Osteocyte (in vitro differentiated cells): ENCODE data around the gene THRB. TPM values are rescaled to one million over a fixed set of nuclear protein-coding genes. Genes with fewer than 3 reads are reported as not detected.

Experiments used
- DNase-seq: peaks from one replicate; pipeline ENCODE4 v3.0.0; 2021; ENCODE audit warnings: mixed read lengths; ENCODE audit not compliant: unreplicated experiment; ENCODE audit errors: extremely low spot score
- H3K27ac Mint-ChIP-seq: one replicate; pipeline ENCODE4 v1.8.0; 2021; ENCODE audit warnings: mild to moderate bottlenecking, mixed read lengths; ENCODE audit not compliant: unreplicated experiment
- H3K27me3 Mint-ChIP-seq: one replicate; pipeline ENCODE4 v1.8.0; 2021; ENCODE audit warnings: mixed read lengths; ENCODE audit not compliant: unreplicated experiment
- H3K36me3 Mint-ChIP-seq: one replicate; pipeline ENCODE4 v1.8.0; 2021; ENCODE audit warnings: mixed read lengths; ENCODE audit not compliant: unreplicated experiment
- H3K4me1 Mint-ChIP-seq: one replicate; pipeline ENCODE4 v1.8.0; 2021; ENCODE audit warnings: mixed read lengths; ENCODE audit not compliant: unreplicated experiment
- H3K4me3 Mint-ChIP-seq: one replicate; pipeline ENCODE4 v1.8.0; 2021; ENCODE audit warnings: mild to moderate bottlenecking, moderate library complexity, mixed read lengths; ENCODE audit not compliant: unreplicated experiment
- H3K9me3 Mint-ChIP-seq: one replicate; pipeline ENCODE4 v1.8.0; 2021; ENCODE audit warnings: mixed read lengths; ENCODE audit not compliant: unreplicated experiment
- CTCF ChIP-seq: fragments of 200-600 bp; sonication (generic); IDR thresholded peaks from 2 replicates; pipeline ENCODE4 v1.5.0; 2021; ENCODE audit warnings: antibody characterized with exemption, mild to moderate bottlenecking, moderate library complexity
- total RNA-seq: library from RNA; stranded (reverse); gene quantifications from 2 replicates; pipeline ENCODE4 v1.2.1, GENCODE V29; 2021

Gene THRB
- total RNA-seq, 1 donor from 2014 or later: 4.6 TPM

GRCh38 chr3:24255414-24255813 lies 239.2 kb downstream of the THRB start:
- Mint-ChIP-seq H3K9me3 (no peaks in the 10 kb centered on the region), H3K4me1 (peaks cover 5% of the 10 kb centered on the region), H3K4me3 (no peak overlapping the region), H3K36me3 (peaks cover 2% of the 10 kb centered on the region), H3K27ac (no peak overlapping the region), H3K27me3 (peaks cover 7% of the 10 kb centered on the region)
- TF ChIP-seq CTCF: no peak
- no peak for DNase-seq

- H3K4me1 Mint-ChIP-seq: peaks cover 5% of the 10 kb centered on the region
- no peak for TF ChIP-seq CTCF
- no peaks in the 10 kb centered on the region for H3K9me3 Mint-ChIP-seq
- H3K36me3 Mint-ChIP-seq: peaks cover 2% of the 10 kb centered on the region
- H3K27me3 Mint-ChIP-seq: peaks cover 7% of the 10 kb centered on the region
- no peak overlapping the region for H3K27ac Mint-ChIP-seq
- no peak overlapping the region for H3K4me3 Mint-ChIP-seq
- DNase-seq: no peak
These were observed 240.0 kb downstream of the THRB start for GRCh38 chr3:24254649-24255048.

- H3K9me3 Mint-ChIP-seq: no peaks in the 10 kb centered on the region
- H3K36me3 Mint-ChIP-seq: peaks cover 2% of the 10 kb centered on the region
- no peak overlapping the region for H3K27ac Mint-ChIP-seq
- H3K4me1 Mint-ChIP-seq: peaks cover 5% of the 10 kb centered on the region
- H3K4me3 Mint-ChIP-seq: no peak overlapping the region
- peaks cover 7% of the 10 kb centered on the region for H3K27me3 Mint-ChIP-seq
- DNase-seq: no peak
- no peak for TF ChIP-seq CTCF
These were observed 241.3 kb downstream of the THRB start for GRCh38 chr3:24253336-24253735.

GRCh38 chr3:24249523-24249922 lies 245.1 kb downstream of the THRB start:
- TF ChIP-seq CTCF: no peak
- Mint-ChIP-seq H3K4me1 (peaks cover 5% of the 10 kb centered on the region), H3K9me3 (no peaks in the 10 kb centered on the region), H3K27ac (no peak overlapping the region), H3K27me3 (peaks cover 7% of the 10 kb centered on the region), H3K36me3 (no peaks in the 10 kb centered on the region), H3K4me3 (no peak overlapping the region)
- no peak for DNase-seq

- H3K4me3 Mint-ChIP-seq: no peak overlapping the region
- no peak for DNase-seq
- H3K9me3 Mint-ChIP-seq: no peaks in the 10 kb centered on the region
- H3K27me3 Mint-ChIP-seq: no peaks in the 10 kb centered on the region
- H3K4me1 Mint-ChIP-seq: peaks cover 21% of the 10 kb centered on the region
- H3K36me3 Mint-ChIP-seq: no peaks in the 10 kb centered on the region
- no peak overlapping the region for H3K27ac Mint-ChIP-seq
- TF ChIP-seq CTCF: no peak
These were observed 249.6 kb downstream of the THRB start for GRCh38 chr3:24245056-24245455.
